Neutrophil (primary cell): Measurements from ENCODE around the gene HMCN1.

Experiments used
- H3K27ac ChIP-seq: fragments of 200-600 bp; sonication (generic); 2 replicates; pipeline ENCODE4 v1.5.1; 2016; ENCODE audit warnings: mild to moderate bottlenecking, moderate library complexity
- H3K27me3 ChIP-seq: fragments of 200-600 bp; sonication (generic); 2 replicates; pipeline ENCODE4 v1.6.0; 2016; ENCODE audit warnings: mild to moderate bottlenecking
- H3K36me3 ChIP-seq: fragments of 200-600 bp; sonication (generic); 2 replicates; pipeline ENCODE4 v1.5.1; 2017
- H3K4me1 ChIP-seq, 2 experiments: fragments of 200-600 bp in 1 of 2; sonication (generic) in 1 of 2; 1 replicate in 1 of 2; 2 replicates in 1 of 2; pipeline versions ENCODE4 v1.5.1 to v1.6.1; 2013 to 2016; ENCODE audit warnings: low read depth in 1 of 2, low read length in 1 of 2, mild to moderate bottlenecking in 1 of 2, moderate library complexity in 1 of 2; ENCODE audit not compliant: control insufficient read depth in 1 of 2, insufficient read depth in 1 of 2
- H3K4me3 ChIP-seq, 2 experiments: fragments of 200-600 bp in 1 of 2; sonication (generic) in 1 of 2; 1 replicate in 1 of 2; 2 replicates in 1 of 2; pipeline ENCODE4 v1.5.1; 2013 to 2016; ENCODE audit warnings: low read depth in 1 of 2, low read length in 1 of 2, mild to moderate bottlenecking in 1 of 2, moderate library complexity in 1 of 2
- H3K9me3 ChIP-seq: fragments of 200-600 bp; sonication (generic); 2 replicates; pipeline ENCODE4 v1.5.1; 2016
- TF ChIP-seq, protein P1 (sequence below): fragments of 200-600 bp; sonication (generic); IDR thresholded peaks from 2 replicates; pipeline ENCODE4 v1.5.1; 2016; ENCODE audit warnings: antibody characterized with exemption

The HMCN1 gene

DNA sequence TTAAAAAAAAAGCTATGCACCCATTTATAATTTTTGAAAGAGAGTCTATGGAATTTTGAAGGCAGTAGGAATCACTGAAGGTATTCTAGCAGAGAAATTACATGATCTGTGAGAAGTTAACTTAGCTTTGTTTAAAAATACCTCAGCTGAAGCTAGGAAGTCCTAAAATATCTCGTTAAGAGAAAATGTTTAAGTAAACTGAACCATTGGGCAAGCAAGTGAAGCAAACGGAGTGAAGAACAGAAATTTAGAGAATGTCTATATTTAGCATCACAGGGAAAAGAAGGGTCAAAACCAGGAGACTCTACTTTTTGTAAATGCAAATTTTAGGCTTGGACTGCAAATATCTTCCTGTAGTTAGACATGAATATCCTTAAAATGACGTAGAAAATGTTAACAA lies 230.8 kb downstream of the HMCN1 start:
- no peaks in the 10 kb centered on the region for H3K9me3 ChIP-seq
- no peaks in the 10 kb centered on the region for H3K4me1 ChIP-seq
- H3K36me3 ChIP-seq: no peaks in the 10 kb centered on the region
- H3K4me3 ChIP-seq: no peak overlapping the region
- H3K27ac ChIP-seq: no peak overlapping the region
- H3K27me3 ChIP-seq: no peaks in the 10 kb centered on the region
- TF ChIP-seq, protein P1, sequence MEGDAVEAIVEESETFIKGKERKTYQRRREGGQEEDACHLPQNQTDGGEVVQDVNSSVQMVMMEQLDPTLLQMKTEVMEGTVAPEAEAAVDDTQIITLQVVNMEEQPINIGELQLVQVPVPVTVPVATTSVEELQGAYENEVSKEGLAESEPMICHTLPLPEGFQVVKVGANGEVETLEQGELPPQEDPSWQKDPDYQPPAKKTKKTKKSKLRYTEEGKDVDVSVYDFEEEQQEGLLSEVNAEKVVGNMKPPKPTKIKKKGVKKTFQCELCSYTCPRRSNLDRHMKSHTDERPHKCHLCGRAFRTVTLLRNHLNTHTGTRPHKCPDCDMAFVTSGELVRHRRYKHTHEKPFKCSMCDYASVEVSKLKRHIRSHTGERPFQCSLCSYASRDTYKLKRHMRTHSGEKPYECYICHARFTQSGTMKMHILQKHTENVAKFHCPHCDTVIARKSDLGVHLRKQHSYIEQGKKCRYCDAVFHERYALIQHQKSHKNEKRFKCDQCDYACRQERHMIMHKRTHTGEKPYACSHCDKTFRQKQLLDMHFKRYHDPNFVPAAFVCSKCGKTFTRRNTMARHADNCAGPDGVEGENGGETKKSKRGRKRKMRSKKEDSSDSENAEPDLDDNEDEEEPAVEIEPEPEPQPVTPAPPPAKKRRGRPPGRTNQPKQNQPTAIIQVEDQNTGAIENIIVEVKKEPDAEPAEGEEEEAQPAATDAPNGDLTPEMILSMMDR: no peak

DNA sequence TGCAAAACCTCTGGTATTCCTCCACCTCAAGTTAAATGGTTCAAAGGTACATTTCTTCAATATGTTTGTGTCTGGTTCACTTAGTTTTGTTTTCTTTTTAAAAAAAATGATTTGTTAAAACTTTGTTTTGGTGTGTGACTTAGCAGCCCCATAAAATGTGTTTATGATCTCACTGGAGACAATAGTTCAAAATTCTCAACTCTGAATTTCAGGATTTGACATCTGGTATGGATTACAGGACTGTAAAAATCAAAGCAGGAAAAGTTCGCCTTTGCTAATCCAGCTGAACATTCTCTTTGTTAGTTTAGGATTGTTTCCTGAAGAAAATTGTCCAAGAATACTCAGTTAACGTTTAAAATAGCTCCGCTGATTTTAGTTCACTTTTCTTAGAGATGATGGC lies 231.7 kb downstream of the HMCN1 start:
- no peaks in the 10 kb centered on the region for H3K9me3 ChIP-seq
- no peaks in the 10 kb centered on the region for H3K4me1 ChIP-seq
- H3K27ac ChIP-seq: no peak overlapping the region
- H3K36me3 ChIP-seq: no peaks in the 10 kb centered on the region
- H3K4me3 ChIP-seq: no peak overlapping the region
- TF ChIP-seq, protein P1: no peak
- no peaks in the 10 kb centered on the region for H3K27me3 ChIP-seq

DNA sequence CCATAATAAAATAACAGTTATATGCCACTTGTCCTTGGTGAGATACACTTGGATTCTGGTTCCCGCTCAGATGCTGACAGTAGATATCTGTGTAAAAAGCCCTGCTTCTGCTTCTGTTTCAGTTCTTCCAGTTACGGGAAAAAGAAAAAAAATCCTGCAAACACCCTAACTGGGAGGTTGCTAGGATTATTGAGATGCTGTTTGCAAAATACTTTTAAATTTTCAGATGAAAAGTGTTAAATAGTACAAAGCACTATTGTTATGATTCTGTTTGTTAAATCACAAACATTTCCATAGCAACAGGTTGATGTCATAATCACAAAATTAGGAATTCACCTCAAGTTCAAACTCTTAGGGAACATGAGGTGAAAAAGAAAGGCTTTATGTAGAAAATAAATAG lies 232.3 kb downstream of the HMCN1 start:
- Histone ChIP-seq H3K9me3 (no peaks in the 10 kb centered on the region), H3K4me1 (no peaks in the 10 kb centered on the region), H3K4me3 (no peak overlapping the region), H3K27me3 (no peaks in the 10 kb centered on the region), H3K36me3 (no peaks in the 10 kb centered on the region), H3K27ac (no peak overlapping the region)
- TF ChIP-seq, protein P1: no peak

DNA sequence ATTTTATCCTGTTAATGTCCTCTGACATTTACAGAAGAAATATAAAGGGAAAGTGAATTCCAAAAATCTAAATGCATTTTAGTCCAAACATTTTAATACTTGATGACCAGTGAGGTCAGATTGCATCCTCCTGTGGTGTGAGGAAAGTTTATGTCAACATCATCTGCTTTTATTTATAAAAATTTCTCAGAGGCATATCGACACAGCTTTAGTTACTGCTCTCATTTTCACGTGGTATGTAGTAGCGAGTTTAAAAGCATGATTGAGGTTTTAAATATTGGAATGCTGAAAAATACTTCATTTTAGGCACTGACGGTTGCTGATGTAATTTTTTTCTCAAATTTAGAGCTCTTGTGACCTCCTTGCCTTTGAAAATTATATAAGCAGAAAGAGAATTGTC lies 234.8 kb downstream of the HMCN1 start:
- Histone ChIP-seq H3K4me3 (no peak overlapping the region), H3K4me1 (no peaks in the 10 kb centered on the region), H3K36me3 (no peaks in the 10 kb centered on the region), H3K9me3 (no peaks in the 10 kb centered on the region), H3K27me3 (no peaks in the 10 kb centered on the region), H3K27ac (no peak overlapping the region)
- TF ChIP-seq, protein P1: no peak

DNA sequence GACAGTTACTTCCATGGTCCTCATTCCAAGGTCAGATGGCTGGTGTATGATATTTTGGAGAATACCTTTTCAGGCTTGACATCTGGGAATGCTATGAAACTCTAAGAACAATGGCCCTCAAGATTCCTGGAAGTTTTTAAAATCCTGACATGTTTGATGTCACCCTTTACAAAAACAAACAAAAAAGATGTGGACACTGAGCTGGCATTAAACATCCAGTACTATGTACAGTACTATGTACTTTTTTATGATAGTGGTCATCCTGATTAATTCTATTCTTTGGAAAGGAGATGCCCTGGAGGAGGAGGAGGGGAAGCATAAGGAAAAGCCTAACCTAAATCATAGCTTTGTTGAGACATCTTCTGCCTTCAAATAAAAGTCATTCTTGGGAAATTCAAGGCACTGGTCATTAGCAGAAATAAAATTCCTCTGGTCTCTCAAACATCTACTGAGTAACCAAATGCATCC lies 235.4 kb downstream of the HMCN1 start:
- H3K27ac ChIP-seq: no peak overlapping the region
- no peaks in the 10 kb centered on the region for H3K9me3 ChIP-seq
- H3K36me3 ChIP-seq: no peaks in the 10 kb centered on the region
- TF ChIP-seq, protein P1: no peak
- no peak overlapping the region for H3K4me3 ChIP-seq
- H3K27me3 ChIP-seq: no peaks in the 10 kb centered on the region
- H3K4me1 ChIP-seq: no peaks in the 10 kb centered on the region

DNA sequence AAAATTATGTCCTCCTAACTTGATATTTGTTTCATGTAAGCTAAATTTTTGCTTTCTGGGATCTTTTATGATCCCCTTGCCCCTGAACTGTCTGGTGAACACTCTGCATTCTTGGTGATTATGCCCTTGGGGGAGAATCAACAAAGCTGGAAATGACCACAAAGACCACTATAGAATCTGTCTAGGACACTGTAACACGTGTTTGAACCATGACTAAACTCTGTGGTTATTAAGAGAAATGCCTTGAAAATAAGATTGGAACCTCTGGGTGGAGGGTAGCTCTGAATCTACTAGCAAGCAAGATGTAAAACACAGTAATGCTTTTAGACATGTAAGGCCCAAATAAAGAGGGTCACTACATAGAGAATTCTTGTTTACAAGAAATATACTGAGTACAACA lies 237.5 kb downstream of the HMCN1 start:
- Histone ChIP-seq H3K27me3 (no peaks in the 10 kb centered on the region), H3K27ac (no peak overlapping the region), H3K36me3 (no peaks in the 10 kb centered on the region), H3K4me3 (no peak overlapping the region), H3K9me3 (no peaks in the 10 kb centered on the region), H3K4me1 (no peaks in the 10 kb centered on the region)
- TF ChIP-seq, protein P1: no peak
